GM18502 (cell line): ENCODE data around the gene TMEM135.
A peak's percentile ranks its signal among the peaks of the same experiment; 100 is the strongest.

Source experiments
- ATAC-seq: cut with Tn5 transposase; IDR thresholded peaks from one replicate; pipeline ENCODE4 v1.9.1; 2021; ENCODE audit warnings: mild to moderate bottlenecking; ENCODE audit not compliant: unreplicated experiment, poor library complexity

Gene TMEM135

DNA sequence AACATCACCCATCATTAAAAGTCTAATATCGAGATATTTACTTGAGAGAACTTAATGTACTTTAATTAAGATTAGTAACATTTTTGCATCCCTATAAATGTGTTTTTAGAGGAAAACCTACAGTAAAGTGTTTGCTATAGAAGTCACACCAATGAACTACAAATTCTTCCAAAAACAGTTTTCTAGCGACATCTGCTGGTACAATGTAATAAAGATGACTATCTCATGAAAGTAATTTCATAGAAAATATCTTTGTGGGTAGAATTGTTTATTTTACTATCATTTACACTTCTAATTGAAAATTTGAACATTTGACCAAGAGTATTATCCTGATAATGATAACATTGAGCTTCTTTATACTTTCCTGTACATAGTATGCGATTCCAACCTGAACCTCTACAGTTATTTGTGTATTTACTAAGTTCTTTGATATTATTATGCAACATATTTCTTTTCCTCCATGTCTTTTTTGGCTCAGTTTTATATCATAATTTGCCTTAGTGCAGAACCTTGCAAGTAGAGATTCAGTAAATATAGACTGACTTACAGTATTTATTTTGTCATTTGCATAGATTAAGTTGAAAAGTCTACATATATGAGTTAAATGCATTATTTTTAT lies 252.7 kb downstream of the TMEM135 start:
- no peak for ATAC-seq

- ATAC-seq = no peak
These were observed 254.9 kb downstream of the TMEM135 start for GRCh38 chr11:87292598-87292997.

DNA sequence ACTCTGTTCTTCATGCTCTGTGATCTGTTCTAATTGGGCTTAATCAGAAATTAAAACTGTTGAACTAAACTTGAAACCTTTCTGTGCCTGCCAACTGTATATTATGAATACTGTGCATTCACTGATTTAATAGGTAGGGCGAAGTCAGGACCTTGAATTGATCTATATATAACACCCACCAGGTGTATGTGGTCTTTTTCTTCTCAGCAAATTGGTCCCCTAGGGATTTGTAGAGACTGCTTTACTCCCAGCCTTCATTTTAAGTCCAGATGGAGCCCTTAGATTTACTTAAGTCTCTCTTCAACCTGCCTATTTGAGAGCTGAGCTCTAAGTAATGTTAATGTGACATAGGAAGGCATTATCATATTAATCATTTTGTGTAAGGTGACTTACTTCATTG lies 257.5 kb downstream of the TMEM135 start:
- peak; percentile 64 for ATAC-seq

DNA sequence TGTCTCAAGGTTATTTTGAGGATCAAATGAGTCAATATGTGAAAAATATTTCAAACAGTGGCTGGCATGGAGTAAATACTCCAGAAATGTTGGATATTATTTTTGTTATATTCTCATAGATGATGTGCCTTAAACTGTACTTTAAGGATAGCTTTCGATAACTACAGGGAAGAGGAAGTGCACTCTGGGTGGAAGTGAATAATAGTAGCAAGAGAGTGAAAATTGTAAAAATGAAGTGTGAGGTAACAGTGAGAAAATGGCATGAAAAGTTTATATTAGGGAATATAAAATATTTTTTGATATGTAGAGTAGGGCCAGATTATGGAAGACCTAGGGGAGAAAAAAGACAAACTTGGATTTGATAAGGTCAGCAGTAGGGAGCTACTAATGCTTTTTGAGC lies 258.9 kb downstream of the TMEM135 start:
- ATAC-seq = no peak

DNA sequence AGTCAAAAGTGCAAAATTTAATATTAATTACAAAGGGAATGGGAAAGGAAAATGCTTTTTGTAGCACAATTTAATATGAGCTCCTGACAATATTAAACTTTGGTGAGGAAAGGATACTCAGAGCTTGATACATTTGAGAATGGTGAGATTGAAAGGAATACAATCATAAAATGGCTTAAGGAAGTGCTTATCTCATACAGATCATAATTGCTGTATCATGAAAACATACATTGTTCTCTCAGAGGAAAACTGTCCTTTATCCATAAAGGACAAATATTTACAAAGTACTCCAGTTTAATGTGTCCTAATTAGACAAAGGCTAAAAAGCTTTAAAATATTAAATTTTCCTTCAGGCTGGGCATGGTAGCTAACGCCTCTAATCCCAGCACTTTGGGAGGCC lies 260.4 kb downstream of the TMEM135 start:
- no peak for ATAC-seq

DNA sequence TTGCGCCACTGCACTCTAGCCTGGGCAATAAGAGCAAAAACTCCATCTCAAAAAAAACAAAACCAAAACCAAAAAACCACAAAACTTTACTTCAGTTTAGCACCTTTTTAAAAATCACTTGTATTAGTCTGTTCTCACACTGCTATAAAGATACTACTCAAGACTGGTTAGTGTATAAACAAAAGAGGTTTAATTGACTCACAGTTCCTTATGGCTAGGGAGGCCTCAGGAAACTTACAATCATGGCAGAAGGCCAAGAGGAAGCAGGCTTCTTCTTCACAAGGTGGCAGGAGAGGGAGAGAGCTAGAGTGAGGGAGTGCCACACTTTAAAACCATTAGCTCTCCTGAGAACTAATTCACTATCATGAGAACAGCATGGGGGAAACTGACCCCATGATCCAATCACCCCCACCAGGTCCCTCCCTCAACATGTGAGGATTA lies 261.3 kb downstream of the TMEM135 start:
- ATAC-seq = no peak

- ATAC-seq = no peak
These were observed 263.1 kb downstream of the TMEM135 start for GRCh38 chr11:87300640-87301380.

DNA sequence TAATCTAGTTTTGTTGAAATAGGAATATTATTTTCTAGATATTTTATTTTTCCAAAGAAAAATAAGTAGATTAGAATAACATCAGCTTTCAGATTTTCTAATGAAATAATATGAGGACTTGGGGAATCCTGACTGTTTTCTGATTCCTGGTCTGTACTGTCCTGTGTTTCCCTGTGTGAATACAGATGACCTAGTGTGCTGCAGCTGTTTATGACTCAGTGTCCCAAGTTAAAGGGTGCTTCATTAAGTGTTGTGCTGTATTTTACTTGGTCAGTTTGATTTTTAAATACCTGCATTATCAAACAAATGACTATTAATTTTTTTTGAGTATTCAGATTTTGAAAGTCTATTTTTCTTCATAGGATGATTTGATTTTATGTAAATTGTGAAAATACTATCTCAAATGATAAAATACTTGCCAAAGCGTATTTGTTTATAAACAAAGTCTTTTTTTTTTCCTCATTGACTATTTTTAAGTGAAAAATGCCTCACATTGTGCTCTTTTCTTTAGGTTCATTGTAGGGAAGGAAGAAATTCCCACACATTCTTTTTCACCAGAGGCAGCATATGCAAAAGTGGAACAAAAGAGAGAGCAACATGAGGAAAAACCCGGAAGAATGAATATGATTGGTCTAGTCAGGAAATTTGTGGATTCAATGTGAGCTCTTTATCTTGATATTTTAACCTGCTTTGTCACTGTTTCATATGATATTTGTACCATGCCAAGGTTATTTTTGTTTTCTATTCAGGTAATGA lies 264.2 kb downstream of the TMEM135 start:
- ATAC-seq = no peak

DNA sequence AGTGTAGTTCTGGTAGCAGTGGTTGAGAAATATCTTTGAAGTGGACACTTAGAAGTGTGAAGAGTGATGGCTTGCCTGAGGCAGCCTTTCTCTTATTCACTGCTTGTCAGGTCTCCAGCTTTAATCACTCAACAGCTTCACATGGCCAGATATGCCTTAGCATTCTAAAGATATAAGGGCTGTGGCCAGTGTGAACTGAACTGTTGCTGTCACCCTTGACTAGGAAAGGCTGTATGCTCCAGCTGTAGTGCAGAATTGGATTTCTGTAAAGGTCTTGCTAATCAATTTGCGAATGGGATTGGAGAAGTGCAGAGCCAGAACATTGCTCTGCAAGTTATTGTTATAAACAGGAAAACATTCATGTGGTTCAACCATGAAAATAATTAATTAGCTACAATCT lies 266.7 kb downstream of the TMEM135 start:
- no peak for ATAC-seq

DNA sequence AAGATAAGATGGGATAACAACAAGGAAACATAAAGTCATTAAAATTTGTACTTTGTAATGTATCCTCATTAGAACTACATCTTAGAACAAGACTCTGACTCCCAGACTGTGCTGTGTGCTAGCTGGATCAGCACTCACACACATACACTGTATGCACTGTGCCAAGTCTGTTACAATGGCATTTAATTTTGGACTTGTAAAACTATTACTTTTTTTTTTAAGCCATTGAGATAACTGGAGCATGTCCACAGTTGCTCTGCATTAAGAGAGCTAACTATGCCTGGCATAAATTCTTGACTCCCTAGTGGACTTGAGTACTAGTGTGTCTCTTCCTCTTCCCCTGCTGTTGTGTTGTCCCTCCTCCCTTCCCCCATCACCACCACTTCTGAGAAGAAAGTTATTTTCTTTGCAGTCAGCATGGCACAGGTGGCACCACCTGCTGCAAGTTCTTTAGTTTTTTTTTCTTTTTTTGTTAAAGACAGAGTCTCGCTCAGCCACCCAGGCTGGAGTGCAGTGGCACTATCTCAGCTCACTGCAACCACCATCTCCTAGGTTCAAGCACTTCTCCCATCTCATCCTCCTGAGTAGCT lies 268.6 kb downstream of the TMEM135 start:
- ATAC-seq = no peak

GRCh38 chr11:87307101-87307500 lies 269.4 kb downstream of the TMEM135 start:
- ATAC-seq = no peak

GRCh38 chr11:87315229-87315628 lies 277.5 kb downstream of the TMEM135 start:
- no peak for ATAC-seq

- ATAC-seq = no peak
These were observed 278.8 kb downstream of the TMEM135 start for GRCh38 chr11:87316491-87316890.

GRCh38 chr11:87317441-87317840 lies 279.7 kb downstream of the TMEM135 start:
- ATAC-seq = no peak

DNA sequence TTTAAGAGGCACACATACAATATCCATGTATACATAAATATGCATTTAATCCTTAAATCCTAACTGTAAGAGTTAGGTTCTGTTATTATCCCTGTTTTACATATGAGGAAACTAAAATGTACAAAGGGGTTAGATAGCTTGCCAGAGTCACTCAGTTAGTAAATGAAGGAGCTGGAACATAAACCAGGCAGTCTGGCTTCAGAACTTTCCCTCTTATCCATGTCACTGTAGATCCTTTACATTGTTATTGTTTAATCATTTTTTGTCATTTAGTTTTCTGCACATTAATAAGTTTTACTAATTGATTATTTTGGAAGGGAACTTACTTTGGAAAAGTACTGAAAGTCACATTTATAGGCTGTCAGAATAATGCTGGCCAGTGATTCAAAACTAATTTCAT lies 282.4 kb downstream of the TMEM135 start:
- no peak for ATAC-seq

GRCh38 chr11:87322568-87322967 lies 284.8 kb downstream of the TMEM135 start:
- ATAC-seq = no peak

- ATAC-seq = no peak
These were observed 286.2 kb downstream of the TMEM135 start for GRCh38 chr11:87323899-87324298.

DNA sequence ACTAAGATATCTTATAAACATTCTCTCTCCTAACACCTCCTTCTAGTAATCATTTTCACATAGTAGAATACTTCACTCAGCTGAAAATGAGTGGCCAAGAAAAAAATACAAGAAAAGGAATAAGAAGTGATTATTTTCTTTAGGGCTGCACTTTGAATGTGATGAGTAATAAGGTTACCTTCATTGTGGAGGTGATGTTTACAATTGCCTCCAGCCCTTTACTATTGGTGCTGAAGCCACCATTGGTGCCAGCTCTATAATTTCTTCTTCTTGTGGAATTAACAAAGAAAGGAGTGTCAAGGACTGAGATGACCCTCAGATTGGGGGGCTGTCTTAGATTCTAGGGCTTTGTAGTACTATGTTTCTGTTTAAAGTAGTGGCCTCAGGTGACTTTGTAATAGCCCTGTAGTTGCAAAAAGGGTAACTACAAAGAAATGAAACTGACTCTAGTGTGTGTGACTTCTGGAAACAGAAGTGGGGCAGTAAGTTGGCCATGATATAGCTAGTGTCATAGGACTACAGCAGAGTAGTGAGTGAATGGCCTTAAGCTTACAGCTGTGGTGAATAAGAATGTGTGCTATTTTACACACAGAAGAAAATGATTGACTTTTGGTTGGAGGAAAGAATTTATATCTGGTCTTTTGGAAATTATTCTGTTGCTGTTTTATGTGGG lies 287.2 kb downstream of the TMEM135 start:
- peak; percentile 85 for ATAC-seq

DNA sequence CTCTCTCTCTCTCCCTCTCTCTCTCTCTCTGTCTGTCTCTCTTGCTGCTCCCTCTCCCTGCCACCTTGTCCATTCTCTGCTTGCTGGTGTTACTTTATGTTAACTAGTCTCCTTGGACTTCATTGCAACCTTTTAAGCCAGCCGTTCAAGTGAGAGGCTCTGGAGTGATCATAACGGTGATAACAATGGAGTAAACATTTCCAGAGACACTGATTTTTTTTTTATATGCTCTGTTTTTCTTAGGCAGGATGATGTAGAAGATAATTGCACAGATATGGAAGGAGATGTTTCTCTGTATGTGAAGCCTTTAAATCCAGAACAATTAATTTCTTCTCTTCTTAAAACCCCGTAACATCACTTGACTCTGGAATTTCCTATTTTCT lies 287.7 kb downstream of the TMEM135 start:
- no peak for ATAC-seq

GRCh38 chr11:87326594-87326993 lies 288.9 kb downstream of the TMEM135 start:
- ATAC-seq = no peak
